Heart right ventricle (tissue), 16 donors: ENCODE measurements around the gene RNPEP. TPM values are rescaled to one million over a fixed set of nuclear protein-coding genes. Genes with fewer than 3 reads are reported as not detected.
"Not testable (repeated sequence)": the region's sequence is repeated elsewhere in the genome, so short reads cannot be mapped to it uniquely, and the experiment has no call there.

Experiments used
- ATAC-seq, 8 donors: fragments of 200-7000 bp; cut with Tn5 transposase; one replicate each; pipeline ENCODE4 v1.9.1; 2020; ENCODE audit warnings: mild to moderate bottlenecking in 8 of 8, moderate library complexity in 8 of 8, moderate number of reproducible peaks in 1 of 8
- DNase-seq, 2 donors: peaks; one replicate each; pipeline ENCODE4 v3.0.0-alpha.2; 2020
- H3K27ac ChIP-seq, 10 donors: fragments of 200-600 bp; sonication (generic) in 2 of 10; one replicate each; pipeline versions ENCODE4 v1.5.0 to v1.8.0; 2020 to 2022; ENCODE audit warnings: mild to moderate bottlenecking in 3 of 10
- H3K27me3 ChIP-seq, 7 donors: fragments of 200-600 bp; one replicate each; pipeline ENCODE4 v1.8.0; 2021 to 2022; ENCODE audit warnings: mild to moderate bottlenecking in 2 of 7
- H3K36me3 ChIP-seq, 9 donors: fragments of 200-600 bp; sonication (generic) in 1 of 9; one replicate each; pipeline versions ENCODE4 v1.5.0 to v1.8.0; 2020 to 2022; ENCODE audit warnings: mild to moderate bottlenecking in 2 of 9
- H3K4me1 ChIP-seq, 9 donors: fragments of 200-600 bp; sonication (generic) in 1 of 9; one replicate each; pipeline versions ENCODE4 v1.5.0 to v1.8.0; 2020 to 2022; ENCODE audit warnings: mild to moderate bottlenecking in 4 of 9
- H3K4me3 ChIP-seq, 10 donors: fragments of 200-600 bp; sonication (generic) in 2 of 10; one replicate each; pipeline versions ENCODE4 v1.5.0 to v1.8.0; 2020 to 2022; ENCODE audit warnings: mild to moderate bottlenecking in 7 of 10, moderate library complexity in 2 of 10
- H3K9me3 ChIP-seq, 11 donors: fragments of 200-600 bp in 10 of 11; sonication (generic) in 2 of 11; one replicate each; pipeline versions ENCODE4 v1.5.0 to v1.8.0; 2013 to 2022; ENCODE audit warnings: mild to moderate bottlenecking in 2 of 11, control low read depth in 1 of 11, moderate library complexity in 1 of 11
- CTCF ChIP-seq, 9 donors: fragments of 200-600 bp; sonication (generic) in 2 of 9; IDR thresholded peaks; one replicate each; pipeline versions ENCODE4 v1.5.0 to v1.8.0; 2021 to 2022; ENCODE audit warnings: antibody characterized with exemption in 9 of 9, mild to moderate bottlenecking in 5 of 9, moderate library complexity in 1 of 9
- WGBS, 2 donors: extraction: QIAGEN DNeasy Blood & Tissue Kit; methylation state at CpG; one replicate each; pipeline ENCODE4 v1.1.7; 2013; ENCODE audit warnings: inconsistent platforms in 1 of 2; 5-methylcytosine and 5-hydroxymethylcytosine counted together
- intact Hi-C, 10 donors: fragments of 100-400 bp; cut with DNase I; formaldehyde crosslinking; loops; one replicate each; pipeline versions ENCODE4 v1.11.1 to v1.14.2; 2022
- polyA plus RNA-seq, 2 donors: library from polyadenylated mRNA; stranded (reverse); fragments of 200-250 nt; gene quantifications; one replicate each; pipeline ENCODE4 v1.2.3, GENCODE V29; 2013
- total RNA-seq, 10 donors: library from RNA; stranded (reverse); fragmentation: NEBNext Ultra II Directional in 3 of 10; extraction: Animal tissue kit (Norgen Biotek cat#: 25700) in 3 of 10; gene quantifications; one replicate each; pipeline versions ENCODE4 v1.2.1 to v1.2.4, GENCODE V29; 2021 to 2023
- donor health status: Arrhythmogenic right ventricular cardiomyopathy.
- donor health status: ischemic (EF 13 %, LVEDD 7.1; RV severe dilation, severe dysfunction).
- donor health status: healthy with polysubstance abuse.
- donor health status: DM: no; HTN: yes; CAD: no.
- donor health status: DM: no; HTN: no; CAD: no.
- donor health status: ischemic (EF 25% LVEDD 6.9; RV normal size, moderate dysfunction).
- donor health status: ischemic (EF 25% LVEDD 5.7; RV mildly dilated, moderate dysfunction).
- donor health status: healthy.
- donor health status: DM: yes; HTN: yes; CAD: no.
- donor health status: Ischemic cardiomyopathy.
- donor health status: ischemic (EF 35%, LVEDD 5.7; RV mildly dilated, moderate dysfunction).
- donor health status: nonischemic (EF 11% LVEDD 7.7; RV severe dilation, severe dysfunction).
- donor health status: DM: yes; HTN: yes; CAD: no.
- donor health status: PGD.
- donor health status: ischemic (EF 29% LVEDD 5.4; RV normal size, mild dysfunction).
- donor health status: nonischemic (EF 23%, LVEDD 6.1; RV moderate dilation, normal function).

The RNPEP gene
- total and polyA plus RNA-seq, 12 donors: 11.1 to 27.4 (median 15.7) TPM

GRCh38 chr1:201938440-201939035, 43.9 kb upstream of the RNPEP start:
- DNase-seq (no peak), ATAC-seq (peak in 7 of 8 donors; percentile 30 to 87 (median 46))
- Histone ChIP-seq H3K9me3 (no peaks in the 10 kb centered on the region), H3K27ac (peak overlapping the region in 6 of 10 donors; percentile 17 to 53 (median 45)), H3K36me3 (no peaks in the 10 kb centered on the region), H3K4me3 (no peak overlapping the region), H3K27me3 (peaks cover 0 to 2% (median 0%) of the 10 kb centered on the region in 7 donors), H3K4me1 (peaks cover 0 to 41% (median 6%) of the 10 kb centered on the region in 9 donors)
- no peak for TF ChIP-seq CTCF (IDR thresholded peaks at IDR 0.05)
- intact Hi-C loops: no loop called here
- 41 to 49% methylated on average over 4 of the region's 4 CpGs for WGBS, 2 donors

- Histone ChIP-seq H3K4me1 (peaks cover 0 to 46% (median 6%) of the 10 kb centered on the region in 9 donors), H3K27ac (peak overlapping the region in 4 of 10 donors; percentile 17 to 53 (median 49)), H3K27me3 (peaks cover 0 to 7% (median 0%) of the 10 kb centered on the region in 7 donors), H3K4me3 (no peak overlapping the region), H3K9me3 (no peaks in the 10 kb centered on the region), H3K36me3 (no peaks in the 10 kb centered on the region)
- no peak for TF ChIP-seq CTCF (IDR thresholded peaks at IDR 0.05)
- DNase-seq (no peak), ATAC-seq (no peak)
- WGBS, 2 donors: 55 to 60% methylated on average over 4 of the region's 4 CpGs
- intact Hi-C loops: no loop called here
These were observed 43.3 kb upstream of the RNPEP start for GRCh38 chr1:201939148-201939547.

- TF ChIP-seq CTCF (IDR thresholded peaks at IDR 0.05): no peak
- no peaks in the 10 kb centered on the region for H3K9me3 ChIP-seq
- ATAC-seq (no peak), DNase-seq (no peak)
- WGBS, 2 donors: 60 to 65% methylated on average over 5 of the region's 5 CpGs
- peaks cover 0 to 10% (median 0%) of the 10 kb centered on the region in 7 donors for H3K27me3 ChIP-seq
- H3K4me3 ChIP-seq: no peak overlapping the region
- intact Hi-C loops: no loop called here
- H3K27ac ChIP-seq: peak overlapping the region in 4 of 10 donors; percentile 17 to 53 (median 49)
- no peaks in the 10 kb centered on the region for H3K36me3 ChIP-seq
- H3K4me1 ChIP-seq: peaks cover 0 to 46% (median 6%) of the 10 kb centered on the region in 9 donors
These were observed 42.9 kb upstream of the RNPEP start for GRCh38 chr1:201939574-201939973.

- peaks cover 0 to 11% (median 0%) of the 10 kb centered on the region in 7 donors for H3K27me3 ChIP-seq
- not testable (repeated sequence) for H3K9me3 ChIP-seq, H3K36me3 ChIP-seq, DNase-seq, H3K4me3 ChIP-seq, ATAC-seq
- peak overlapping the region in 2 of 10 donors; percentile 4 to 10 for H3K27ac ChIP-seq
- H3K4me1 ChIP-seq: peaks cover 0 to 46% (median 6%) of the 10 kb centered on the region in 9 donors
- intact Hi-C loops: loop anchor here in 1 of 10 donors (10.0 kb wide), 1 partner anchor 46 kb away; no protein-coding TSS in a partner anchor
- WGBS, 2 donors: 94 to 95% methylated on average over 10 of the region's 10 CpGs
These were observed 42.1 kb upstream of the RNPEP start for GRCh38 chr1:201940316-201940715.
